ENCODE measurements around the gene IMPDH2. TPM values are rescaled to one million over a fixed set of nuclear protein-coding genes. Genes with fewer than 3 reads are reported as not detected.

The IMPDH2 gene
- total RNA-seq, 1 experiment from 2014 or later, result 599 TPM

GRCh38 chr3:48996640-48997039, 32.6 kb downstream of the IMPDH2 start (continued):
- TF ChIP-seq CTCF (IDR thresholded peaks at IDR 0.05 in 2 of 3, conservative IDR thresholded peaks at IDR 0.05 in 1 of 3; ENCODE audit: borderline replicate concordance in 1 of 3, insufficient read depth in 1 of 3, low read depth in 2 of 3, low read length in 2 of 3), result no peak
- no peak for TF ChIP-seq POLR2AphosphoS5 (IDR thresholded peaks at IDR 0.05; ENCODE audit: low read depth, low read length)
- TF ChIP-seq RAD21 (IDR thresholded peaks at IDR 0.05; ENCODE audit: low read depth), result no peak
- no peak for TF ChIP-seq CBX3 (IDR thresholded peaks at IDR 0.05; ENCODE audit: low read depth)
- TF ChIP-seq MAX (IDR thresholded peaks at IDR 0.05), result no peak
- no peak for TF ChIP-seq YY1 (IDR thresholded peaks at IDR 0.05; ENCODE audit: extremely low read depth, insufficient replicate concordance, low read depth, low read length)
- no peak for TF ChIP-seq FOSL1 (IDR thresholded peaks at IDR 0.05; ENCODE audit: low read depth)
- no peak for TF ChIP-seq REST (IDR thresholded peaks at IDR 0.05; ENCODE audit: low read depth)
- TF ChIP-seq EZH2 (IDR thresholded peaks at IDR 0.05), result no peak
- no peak for TF ChIP-seq EZH2phosphoT487 (IDR thresholded peaks at IDR 0.05; ENCODE audit: borderline replicate concordance)
- TF ChIP-seq SP1 (IDR thresholded peaks at IDR 0.05; ENCODE audit: low read depth), result no peak

Data from HCT116 (cell line).